Mesenchymal stem cell (in vitro differentiated cells and primary cell): Measurements from ENCODE around the gene COX11.

Source experiments
- DNase-seq: peaks from one replicate; pipeline ENCODE4 v3.0.0-alpha.2; 2013
- H2AFZ ChIP-seq: one replicate; pipeline ENCODE4 v1.6.1; 2013; ENCODE audit warnings: low read depth, mild to moderate bottlenecking, control low read depth, inconsistent platforms, low read length, moderate library complexity
- H2AK5ac ChIP-seq: 2 replicates; pipeline ENCODE4 v1.6.1; 2013; ENCODE audit warnings: low read length, moderate library complexity, mild to moderate bottlenecking, inconsistent platforms; ENCODE audit not compliant: severe bottlenecking
- H2BK120ac ChIP-seq: one replicate; pipeline ENCODE4 v1.6.1; 2013; ENCODE audit warnings: low read depth, mild to moderate bottlenecking, inconsistent platforms, low read length, moderate library complexity
- H2BK12ac ChIP-seq, 2 experiments: one replicate each; pipeline ENCODE4 v1.6.1; 2013; ENCODE audit warnings: inconsistent platforms in 2 of 2, low read length in 2 of 2, mild to moderate bottlenecking in 2 of 2, moderate library complexity in 2 of 2, control low read depth in 1 of 2
- H2BK15ac ChIP-seq: one replicate; pipeline ENCODE4 v1.6.1; 2013; ENCODE audit warnings: mild to moderate bottlenecking, low read depth, inconsistent platforms; ENCODE audit not compliant: poor library complexity, severe bottlenecking
- H2BK5ac ChIP-seq: 2 replicates; pipeline ENCODE4 v1.6.1; 2013; ENCODE audit warnings: low read depth, mild to moderate bottlenecking, low read length, control low read depth, inconsistent platforms; ENCODE audit not compliant: poor library complexity, severe bottlenecking
- H3K14ac ChIP-seq, 2 experiments: one replicate each; pipeline ENCODE4 v1.6.1; 2013; ENCODE audit warnings: inconsistent platforms in 2 of 2, low read length in 2 of 2, control low read depth in 1 of 2, mild to moderate bottlenecking in 1 of 2, moderate library complexity in 1 of 2
- H3K18ac ChIP-seq, 2 experiments: one replicate each; pipeline ENCODE4 v1.6.1; 2013; ENCODE audit warnings: inconsistent platforms in 2 of 2, low read length in 2 of 2, control low read depth in 1 of 2, low read depth in 1 of 2, mild to moderate bottlenecking in 1 of 2
- H3K23ac ChIP-seq, 2 experiments: one replicate each; pipeline ENCODE4 v1.6.1; 2013; ENCODE audit warnings: inconsistent platforms in 2 of 2, low read length in 2 of 2, mild to moderate bottlenecking in 2 of 2, moderate library complexity in 2 of 2, control low read depth in 1 of 2
- H3K27ac ChIP-seq: 2 replicates; pipeline ENCODE4 v1.5.1; 2013; ENCODE audit warnings: mild to moderate bottlenecking, moderate library complexity, low read length, control low read depth, inconsistent platforms; ENCODE audit not compliant: poor library complexity, severe bottlenecking
- H3K27me3 ChIP-seq, 2 experiments: 2 replicates each; pipeline versions ENCODE4 v1.6.1 to v1.7.0; 2013; ENCODE audit warnings: low read length in 2 of 2, mild to moderate bottlenecking in 2 of 2, moderate library complexity in 2 of 2, control low read depth in 1 of 2, inconsistent platforms in 1 of 2; ENCODE audit not compliant: control insufficient read depth in 1 of 2, insufficient read depth in 1 of 2
- H3K36me3 ChIP-seq, 2 experiments: 2 replicates each; pipeline versions ENCODE4 v1.6.1 to v1.7.0; 2013; ENCODE audit warnings: low read length in 2 of 2, control low read depth in 1 of 2, inconsistent platforms in 1 of 2, low read depth in 1 of 2, mild to moderate bottlenecking in 1 of 2; ENCODE audit not compliant: insufficient read depth in 2 of 2, control insufficient read depth in 1 of 2
- H3K4ac ChIP-seq, 2 experiments: one replicate each; pipeline ENCODE4 v1.6.1; 2013; ENCODE audit warnings: inconsistent platforms in 2 of 2, low read length in 2 of 2, mild to moderate bottlenecking in 2 of 2, moderate library complexity in 2 of 2, control low read depth in 1 of 2, low read depth in 1 of 2
- H3K4me1 ChIP-seq: 2 replicates; pipeline ENCODE4 v1.6.1; 2013; ENCODE audit warnings: low read depth, low read length, control low read depth; ENCODE audit not compliant: control insufficient read depth, insufficient read depth
- H3K4me2 ChIP-seq: 2 replicates; pipeline ENCODE4 v1.6.1; 2013; ENCODE audit warnings: low read length, mild to moderate bottlenecking, inconsistent platforms; ENCODE audit not compliant: poor library complexity, severe bottlenecking
- H3K4me3 ChIP-seq, 2 experiments: 2 replicates each; pipeline versions ENCODE4 v1.5.1 to v1.7.0; 2013; ENCODE audit warnings: low read length in 2 of 2, mild to moderate bottlenecking in 2 of 2, control low read depth in 1 of 2, low read depth in 1 of 2; ENCODE audit not compliant: insufficient read depth in 1 of 2
- H3K79me1 ChIP-seq: replicated peaks from 2 replicates; pipeline ENCODE4 v1.6.1; 2013; ENCODE audit warnings: mild to moderate bottlenecking, control low read depth, low read length, inconsistent platforms; ENCODE audit not compliant: poor library complexity, severe bottlenecking
- H3K9ac ChIP-seq: 2 replicates; pipeline ENCODE4 v1.7.0; 2013; ENCODE audit warnings: mild to moderate bottlenecking, low read length, moderate library complexity
- H3K9me3 ChIP-seq: 2 replicates; pipeline ENCODE4 v1.7.0; 2013; ENCODE audit warnings: mild to moderate bottlenecking, low read length; ENCODE audit not compliant: control insufficient read depth
- H4K8ac ChIP-seq: one replicate; pipeline ENCODE4 v1.6.1; 2013; ENCODE audit warnings: inconsistent platforms, mild to moderate bottlenecking, low read length, moderate library complexity
- H4K91ac ChIP-seq: one replicate; pipeline ENCODE4 v1.6.1; 2013; ENCODE audit warnings: mild to moderate bottlenecking, low read length, inconsistent platforms
- WGBS: methylation state at CpG from one replicate; pipeline ENCODE4 v1.1.7; 2013; ENCODE audit warnings: mixed read lengths; 5-methylcytosine and 5-hydroxymethylcytosine counted together

Gene COX11

GRCh38 chr17:54937018-54937417 lies 31.4 kb downstream of the COX11 start:
- Histone ChIP-seq H4K8ac (no peak overlapping the region), H2BK5ac (no peak overlapping the region), H3K27me3 (no peaks in the 10 kb centered on the region), H3K23ac (no peak overlapping the region), H3K4me3 (no peak overlapping the region), H2BK15ac (no peak overlapping the region), H3K4me1 (no peaks in the 10 kb centered on the region), H3K9ac (no peak overlapping the region), H2BK12ac (no peak overlapping the region), H3K18ac (no peak overlapping the region), H3K79me1 (peaks cover 5% of the 10 kb centered on the region), H4K91ac (no peak overlapping the region), H3K9me3 (no peaks in the 10 kb centered on the region), H3K27ac (no peak overlapping the region), H3K4ac (no peak overlapping the region), H2AFZ (no peak overlapping the region), H3K14ac (no peak overlapping the region), H2BK120ac (no peak overlapping the region), H2AK5ac (no peak overlapping the region), H3K4me2 (no peak overlapping the region), H3K36me3 (peaks cover 0 to 16% of the 10 kb centered on the region in 2 experiments)
- WGBS: 44% methylated on average over 5 of the region's 5 CpGs
- DNase-seq: no peak

- no peak overlapping the region for H2BK5ac ChIP-seq
- no peak overlapping the region for H3K27ac ChIP-seq
- WGBS: 96% methylated on average over 5 of the region's 5 CpGs
- H3K4me2 ChIP-seq: no peak overlapping the region
- no peaks in the 10 kb centered on the region for H3K4me1 ChIP-seq
- H2AK5ac ChIP-seq: no peak overlapping the region
- no peak overlapping the region for H3K9ac ChIP-seq
- H4K8ac ChIP-seq: no peak overlapping the region
- no peak overlapping the region for H3K18ac ChIP-seq
- no peak overlapping the region for H3K4ac ChIP-seq
- H3K9me3 ChIP-seq: no peaks in the 10 kb centered on the region
- no peak overlapping the region for H2BK12ac ChIP-seq
- no peak overlapping the region for H2BK120ac ChIP-seq
- no peak for DNase-seq
- H3K79me1 ChIP-seq: peaks cover 5% of the 10 kb centered on the region
- H3K23ac ChIP-seq: no peak overlapping the region
- H3K4me3 ChIP-seq: no peak overlapping the region
- H3K27me3 ChIP-seq: no peaks in the 10 kb centered on the region
- H3K36me3 ChIP-seq: peaks cover 0 to 20% of the 10 kb centered on the region in 2 experiments
- no peak overlapping the region for H3K14ac ChIP-seq
- H4K91ac ChIP-seq: no peak overlapping the region
- H2BK15ac ChIP-seq: no peak overlapping the region
- H2AFZ ChIP-seq: no peak overlapping the region
Measured at GRCh38 chr17:54935471-54935870, 33.0 kb downstream of the COX11 start.

- H2BK12ac ChIP-seq: no peak overlapping the region
- H3K27ac ChIP-seq: no peak overlapping the region
- no peaks in the 10 kb centered on the region for H3K9me3 ChIP-seq
- H4K91ac ChIP-seq: no peak overlapping the region
- no peak overlapping the region for H3K4ac ChIP-seq
- H3K23ac ChIP-seq: no peak overlapping the region
- no peak overlapping the region for H2BK5ac ChIP-seq
- no peak overlapping the region for H2AK5ac ChIP-seq
- WGBS: 76% methylated on average over 2 of the region's 3 CpGs
- no peak overlapping the region for H3K14ac ChIP-seq
- H3K79me1 ChIP-seq: peaks cover 3% of the 10 kb centered on the region
- H2AFZ ChIP-seq: no peak overlapping the region
- no peaks in the 10 kb centered on the region for H3K27me3 ChIP-seq
- no peak overlapping the region for H2BK120ac ChIP-seq
- H2BK15ac ChIP-seq: no peak overlapping the region
- no peak overlapping the region for H3K4me2 ChIP-seq
- H3K9ac ChIP-seq: no peak overlapping the region
- no peak overlapping the region for H3K4me3 ChIP-seq
- H3K36me3 ChIP-seq: peaks cover 0 to 12% of the 10 kb centered on the region in 2 experiments
- H4K8ac ChIP-seq: no peak overlapping the region
- DNase-seq: no peak
- no peak overlapping the region for H3K18ac ChIP-seq
- H3K4me1 ChIP-seq: no peaks in the 10 kb centered on the region
Measured at GRCh38 chr17:54933921-54934320, 34.5 kb downstream of the COX11 start.

- no peak overlapping the region for H2BK120ac ChIP-seq
- H3K4ac ChIP-seq: no peak overlapping the region
- peaks cover 0 to 11% of the 10 kb centered on the region in 2 experiments for H3K36me3 ChIP-seq
- no peaks in the 10 kb centered on the region for H3K27me3 ChIP-seq
- WGBS: no CpG with 5 or more reads among the region's 1 CpG
- H2AK5ac ChIP-seq: no peak overlapping the region
- peaks cover 9% of the 10 kb centered on the region for H3K79me1 ChIP-seq
- H2BK15ac ChIP-seq: no peak overlapping the region
- H3K27ac ChIP-seq: no peak overlapping the region
- no peak overlapping the region for H2BK12ac ChIP-seq
- H3K4me3 ChIP-seq: no peak overlapping the region
- H3K14ac ChIP-seq: no peak overlapping the region
- H3K4me2 ChIP-seq: no peak overlapping the region
- H3K9ac ChIP-seq: no peak overlapping the region
- no peak overlapping the region for H2BK5ac ChIP-seq
- no peak for DNase-seq
- H3K23ac ChIP-seq: no peak overlapping the region
- no peaks in the 10 kb centered on the region for H3K9me3 ChIP-seq
- H4K91ac ChIP-seq: no peak overlapping the region
- H3K18ac ChIP-seq: no peak overlapping the region
- no peaks in the 10 kb centered on the region for H3K4me1 ChIP-seq
- H2AFZ ChIP-seq: no peak overlapping the region
- no peak overlapping the region for H4K8ac ChIP-seq
Measured at GRCh38 chr17:54932711-54933110, 35.7 kb downstream of the COX11 start.
